A673 (cell line): Measurements from ENCODE around the gene TNS3. TPM values are rescaled to one million over a fixed set of nuclear protein-coding genes. Genes with fewer than 3 reads are reported as not detected.

ENCODE experiments used
- BruUV-seq: library from RNA; stranded (reverse); fragments of 400-500 nt; replicated peaks from 2 replicates; lab custom pipeline; 2021; lab: Mats Ljungman, UMichigan
- CTCF ChIA-PET: fragments of 300-600 bp; sonication (Branson Sonifier 250); formaldehyde crosslinking; loops from one replicate; lab custom pipeline; 2022; ENCODE audit warnings: antibody characterized with exemption; lab: Charles Lee
- POLR2A ChIA-PET: fragments of 300-600 bp; sonication (Branson Sonifier 250); formaldehyde crosslinking; loops from one replicate; lab custom pipeline; 2022; ENCODE audit warnings: antibody characterized with exemption; ENCODE audit not compliant: low non-redundant PET; lab: Charles Lee
- DNase-seq: peaks from one replicate; pipeline ENCODE4 v3.0.0-alpha.2; 2015; ENCODE audit warnings: low spot score
- H3K27ac ChIP-seq: fragments of 200-600 bp; sonication (generic); 2 replicates; pipeline ENCODE4 v1.5.1; 2016; ENCODE audit warnings: mixed run types, low read depth, mild to moderate bottlenecking, mixed read lengths, antibody characterized with exemption, low read length; ENCODE audit not compliant: poor library complexity, severe bottlenecking
- H3K27me3 ChIP-seq: fragments of 200-600 bp; sonication (generic); replicated peaks from 2 replicates; pipeline ENCODE4 v1.6.1; 2017; ENCODE audit warnings: mixed run types, low read depth, mild to moderate bottlenecking, mixed read lengths, antibody characterized with exemption, low read length; ENCODE audit not compliant: insufficient read depth, poor library complexity
- H3K36me3 ChIP-seq: fragments of 200-600 bp; sonication (generic); 2 replicates; pipeline ENCODE4 v1.6.1; 2016; ENCODE audit warnings: mixed run types, mild to moderate bottlenecking, mixed read lengths, antibody characterized with exemption, low read length; ENCODE audit not compliant: insufficient read depth, poor library complexity, severe bottlenecking
- H3K4me1 ChIP-seq: fragments of 200-600 bp; sonication (generic); 2 replicates; pipeline ENCODE4 v1.6.1; 2017; ENCODE audit warnings: mixed run types, mild to moderate bottlenecking, mixed read lengths, antibody characterized with exemption, low read length; ENCODE audit not compliant: insufficient read depth, poor library complexity, severe bottlenecking
- H3K4me3 ChIP-seq: fragments of 200-600 bp; sonication (generic); 2 replicates; pipeline ENCODE4 v1.5.1; 2016; ENCODE audit warnings: low read depth, mixed run types, mild to moderate bottlenecking, mixed read lengths, low read length; ENCODE audit not compliant: poor library complexity, severe bottlenecking
- H3K9me3 ChIP-seq: fragments of 200-600 bp; sonication (generic); 2 replicates; pipeline ENCODE4 v1.6.1; 2016; ENCODE audit warnings: mixed run types, low read depth, mild to moderate bottlenecking, mixed read lengths, antibody characterized with exemption, low read length; ENCODE audit not compliant: poor library complexity, severe bottlenecking
- CTCF ChIP-seq: fragments of 300-800, 200-600 bp; sonication (generic); conservative IDR thresholded peaks from 2 replicates; pipeline ENCODE4 v1.5.1; 2017; ENCODE audit warnings: low read depth, mild to moderate bottlenecking, antibody characterized with exemption, low read length, moderate library complexity, mixed read lengths
- EZH2 ChIP-seq: fragments of 200-600 bp; sonication (generic); IDR thresholded peaks from 2 replicates; pipeline ENCODE4 v1.6.1; 2017; ENCODE audit warnings: borderline replicate concordance, low read depth, mild to moderate bottlenecking, mixed read lengths, antibody characterized with exemption, low read length; ENCODE audit not compliant: poor library complexity, severe bottlenecking
- intact Hi-C: fragments of 100-400 bp; cut with micrococcal nuclease; formaldehyde crosslinking; loops from one replicate; pipeline ENCODE4 v1.10.0; 2022; ENCODE audit not compliant: unreplicated experiment
- total RNA-seq: library from RNA; stranded (reverse); gene quantifications from 2 replicates; pipeline ENCODE4 v1.2.3, GENCODE V29; 2021

The TNS3 gene
- total RNA-seq, 1 experiment from 2014 or later: not detected

GRCh38 chr7:47332681-47333553, 249.0 kb downstream of the TNS3 start:
- Histone ChIP-seq H3K27ac (no peak overlapping the region), H3K9me3 (no peaks in the 10 kb centered on the region), H3K4me3 (no peak overlapping the region), H3K4me1 (no peaks in the 10 kb centered on the region), H3K36me3 (no peaks in the 10 kb centered on the region), H3K27me3 (no peaks in the 10 kb centered on the region)
- no peak for DNase-seq
- TF ChIP-seq EZH2 (no peak), CTCF (no peak)
- no TSS peak for BruUV-seq
- CTCF ChIA-PET: no interaction called here
- intact Hi-C loops: no loop called here
- POLR2A ChIA-PET: no interaction called here

- no peak overlapping the region for H3K27ac ChIP-seq
- no peaks in the 10 kb centered on the region for H3K4me1 ChIP-seq
- H3K4me3 ChIP-seq: no peak overlapping the region
- intact Hi-C loops: no loop called here
- no peaks in the 10 kb centered on the region for H3K27me3 ChIP-seq
- ChIA-PET POLR2A (no interaction called here), CTCF (no interaction called here)
- no peaks in the 10 kb centered on the region for H3K36me3 ChIP-seq
- BruUV-seq: no TSS peak
- TF ChIP-seq EZH2 (no peak), CTCF (no peak)
- no peaks in the 10 kb centered on the region for H3K9me3 ChIP-seq
- DNase-seq: no peak
These were observed 249.7 kb downstream of the TNS3 start for GRCh38 chr7:47332213-47332612.

GRCh38 chr7:47331179-47331565, 250.7 kb downstream of the TNS3 start:
- Histone ChIP-seq H3K27ac (no peak overlapping the region), H3K4me1 (no peaks in the 10 kb centered on the region), H3K36me3 (no peaks in the 10 kb centered on the region), H3K27me3 (no peaks in the 10 kb centered on the region), H3K4me3 (no peak overlapping the region), H3K9me3 (no peaks in the 10 kb centered on the region)
- BruUV-seq: no TSS peak
- intact Hi-C loops: no loop called here
- ChIA-PET CTCF (no interaction called here), POLR2A (no interaction called here)
- TF ChIP-seq EZH2: no peak
- no peak for TF ChIP-seq CTCF
- DNase-seq: no peak
